HepG2 (cell line): Measurements from ENCODE around the gene NRSN2. TPM values are rescaled to one million over a fixed set of nuclear protein-coding genes. Genes with fewer than 3 reads are reported as not detected.

Experiments used
- ADNP ChIP-seq: sonication (generic); formaldehyde crosslinking; IDR thresholded peaks from 2 replicates; pipeline ENCODE4 v1.4.0; 2020; ENCODE audit warnings: missing genetic modification reagents
- BRD4 ChIP-seq: sonication (generic); formaldehyde crosslinking; IDR thresholded peaks from 2 replicates; pipeline ENCODE4 v1.4.0; 2020; ENCODE audit warnings: missing genetic modification reagents
- ELK4 ChIP-seq: sonication (generic); formaldehyde crosslinking; IDR thresholded peaks from 2 replicates; pipeline ENCODE4 v1.9.0; 2021; ENCODE audit warnings: missing genetic modification reagents, borderline replicate concordance
- HMGA1 ChIP-seq: sonication (generic); formaldehyde crosslinking; conservative IDR thresholded peaks from 2 replicates; pipeline ENCODE4 v1.4.0; 2020; ENCODE audit warnings: missing genetic modification reagents
- IKZF4 ChIP-seq: sonication (generic); formaldehyde crosslinking; IDR thresholded peaks from 2 replicates; pipeline ENCODE4 v1.5.1; 2020; ENCODE audit warnings: borderline replicate concordance, mild to moderate bottlenecking, low read depth, missing genetic modification reagents; ENCODE audit errors: not compliant biosample characterization
- KMT2A ChIP-seq: sonication (generic); formaldehyde crosslinking; IDR thresholded peaks from 2 replicates; pipeline ENCODE4 v1.4.0; 2020; ENCODE audit warnings: missing genetic modification reagents
- MAZ ChIP-seq, 2 experiments: sonication (generic) in 1 of 2; formaldehyde crosslinking in 1 of 2; IDR thresholded peaks; 2 replicates each; pipeline versions ENCODE4 v1.5.0 to v1.6.1; 2012 to 2020; ENCODE audit warnings: low read depth in 2 of 2, mild to moderate bottlenecking in 2 of 2, borderline replicate concordance in 1 of 2, improper control_type of control experiment in 1 of 2, low read length in 1 of 2, missing genetic modification reagents in 1 of 2, moderate library complexity in 1 of 2
- PLSCR1 ChIP-seq: sonication (generic); formaldehyde crosslinking; IDR thresholded peaks from 2 replicates; pipeline ENCODE4 v1.5.0; 2020; ENCODE audit warnings: missing genetic modification reagents, mild to moderate bottlenecking, borderline replicate concordance
- RORA ChIP-seq: sonication (generic); formaldehyde crosslinking; IDR thresholded peaks from 2 replicates; pipeline ENCODE4 v1.5.0; 2020; ENCODE audit warnings: mild to moderate bottlenecking, missing genetic modification reagents, moderate library complexity
- SNAPC5 ChIP-seq: sonication (generic); formaldehyde crosslinking; IDR thresholded peaks from 2 replicates; pipeline ENCODE4 v1.8.1; 2023; ENCODE audit warnings: mild to moderate bottlenecking, missing genetic modification reagents, borderline replicate concordance
- SP2 ChIP-seq: sonication (generic); formaldehyde crosslinking; IDR thresholded peaks from 2 replicates; pipeline ENCODE4 v1.5.1; 2020; ENCODE audit warnings: mild to moderate bottlenecking, missing genetic modification reagents
- SUZ12 ChIP-seq: fragments of 150-350 bp; IDR thresholded peaks from 2 replicates; pipeline ENCODE4 v1.6.1; 2014; ENCODE audit warnings: low read depth, low read length
- TCF7L2 ChIP-seq: IDR thresholded peaks from 2 replicates; pipeline ENCODE4 v1.6.1; 2011; ENCODE audit warnings: mild to moderate bottlenecking, low read depth, low read length, moderate library complexity
- WIZ ChIP-seq: sonication (generic); formaldehyde crosslinking; IDR thresholded peaks from 2 replicates; pipeline ENCODE4 v1.5.1; 2020; ENCODE audit warnings: mild to moderate bottlenecking, missing genetic modification reagents
- ZNF143 ChIP-seq: sonication (generic); formaldehyde crosslinking; IDR thresholded peaks from 2 replicates; pipeline ENCODE4 v1.4.0; 2020; ENCODE audit warnings: missing genetic modification reagents
- ZNF562 ChIP-seq: sonication (generic); formaldehyde crosslinking; IDR thresholded peaks from 2 replicates; pipeline ENCODE4 v1.8.0; 2022; ENCODE audit warnings: missing genetic modification reagents, borderline replicate concordance
- ZNF607 ChIP-seq: sonication (generic); formaldehyde crosslinking; IDR thresholded peaks from 2 replicates; pipeline ENCODE4 v1.5.1; 2020; ENCODE audit warnings: missing genetic modification reagents, mild to moderate bottlenecking, borderline replicate concordance
- polyA plus RNA-seq, 8 experiments: library from polyadenylated mRNA; depleted of rRNA in 3 of 8; stranded (reverse) in 7 of 8; unstranded in 1 of 8; fragments of >200 nt; fragmentation: Illumina TruSeq in 4 of 8; extraction: Trizol in 4 of 8; gene quantifications; 2 replicates each; pipeline versions ENCODE4 v1.2.1 to v1.2.3, GENCODE V29; 2011 to 2016; ENCODE audit warnings: low read depth in 4 of 8, missing spikeins in 1 of 8, mixed read lengths in 1 of 8; ENCODE audit not compliant: insufficient read depth in 1 of 8
- total RNA-seq, 5 experiments: library from RNA; depleted of rRNA; stranded (reverse); fragments of >200 nt; fragmentation: Illumina TruSeq; extraction: Trizol; gene quantifications; 2 replicates each; pipeline ENCODE4 v1.2.3, GENCODE V29; 2016; ENCODE audit warnings: low read depth in 1 of 5
- TF ChIP-seq, protein P1 (sequence below): sonication (generic); formaldehyde crosslinking; IDR thresholded peaks from 2 replicates; pipeline ENCODE4 v1.4.0; 2020; ENCODE audit warnings: missing genetic modification reagents
- TF ChIP-seq, protein P2 (sequence below): sonication (generic); formaldehyde crosslinking; IDR thresholded peaks from 2 replicates; pipeline ENCODE4 v1.4.0; 2020; ENCODE audit warnings: missing genetic modification reagents, borderline replicate concordance
- TF ChIP-seq, protein P3 (sequence below): sonication (generic); formaldehyde crosslinking; IDR thresholded peaks from 2 replicates; pipeline ENCODE4 v1.4.0; 2020; ENCODE audit warnings: missing genetic modification reagents, mild to moderate bottlenecking, borderline replicate concordance

The NRSN2 gene
- total and polyA plus RNA-seq, 2 of the 13 experiments (the other 11 are each of a cell fraction or from before 2014, with no cell fraction given): 32.3 to 49.4 TPM

DNA sequence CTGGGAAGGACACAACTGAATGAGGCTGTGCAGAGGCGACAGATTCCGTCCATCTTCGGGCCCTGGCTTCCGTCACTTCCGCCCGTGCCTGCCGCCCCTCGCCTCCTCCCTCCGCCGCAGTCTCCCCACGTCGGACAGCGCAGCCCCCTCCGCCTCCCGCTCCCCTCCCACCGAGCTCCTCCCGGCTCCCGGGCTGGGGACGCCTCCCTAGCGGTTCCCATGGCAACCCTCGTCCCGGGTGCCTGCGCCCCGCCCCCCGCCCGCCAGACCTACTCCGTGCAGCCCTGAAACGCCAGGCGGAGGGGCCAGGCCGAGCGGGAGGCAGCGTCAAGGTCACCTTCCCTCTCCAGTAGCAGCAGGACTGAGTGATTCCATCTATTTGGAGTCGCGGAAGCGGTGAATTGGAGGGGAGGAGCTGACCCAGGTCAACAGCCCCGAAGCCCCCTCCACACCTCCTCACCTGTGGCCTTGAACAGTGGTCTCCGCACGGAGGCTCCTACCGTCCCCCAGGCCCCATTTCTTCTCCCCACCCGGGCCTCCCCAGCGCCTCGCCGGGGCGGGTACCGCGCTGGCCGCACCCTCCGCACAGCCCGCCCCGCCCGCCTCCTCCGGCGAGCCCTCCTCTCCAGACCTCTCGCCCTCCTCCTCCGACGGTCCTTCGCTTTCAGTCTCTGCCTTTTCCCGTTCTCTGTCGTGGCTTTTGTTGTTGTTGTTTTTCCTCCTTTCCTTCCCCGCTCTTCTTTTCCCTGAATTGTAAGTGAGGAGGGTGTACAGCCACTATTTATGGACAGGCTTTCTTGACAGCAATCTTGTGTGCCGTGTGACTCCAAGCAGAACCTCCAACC lies 951 bp downstream of the NRSN2 start (continued):
- TF ChIP-seq IKZF4 (CRISPR knock-in tag) (no peak), ELK4 (CRISPR knock-in tag) (no peak), MAZ (IDR thresholded peaks at IDR 0.05; ENCODE audit: borderline replicate concordance, low read depth, low read length) (peak; percentile 100), MAZ (CRISPR knock-in tag; IDR thresholded peaks at IDR 0.05; ENCODE audit: low read depth) (peak; percentile 100), ZNF143 (CRISPR knock-in tag) (peak; percentile 62), ADNP (CRISPR knock-in tag) (peak; percentile 21; the same call in 1 of the 2 replicates), ZNF607 (CRISPR knock-in tag) (peak; percentile 92), WIZ (CRISPR knock-in tag) (peak; percentile 90; the same call in 1 of the 2 replicates), KMT2A (CRISPR knock-in tag) (peak; percentile 85), TCF7L2 (no peak), SP2 (CRISPR knock-in tag) (peak; percentile 73), RORA (CRISPR knock-in tag) (no peak), BRD4 (CRISPR knock-in tag) (peak; percentile 91), SNAPC5 (peak; percentile 97), SUZ12 (no peak), PLSCR1 (CRISPR knock-in tag) (no peak), HMGA1 (CRISPR knock-in tag) (no peak), ZNF562 (CRISPR knock-in tag) (no peak)
- TF ChIP-seq, protein P1, sequence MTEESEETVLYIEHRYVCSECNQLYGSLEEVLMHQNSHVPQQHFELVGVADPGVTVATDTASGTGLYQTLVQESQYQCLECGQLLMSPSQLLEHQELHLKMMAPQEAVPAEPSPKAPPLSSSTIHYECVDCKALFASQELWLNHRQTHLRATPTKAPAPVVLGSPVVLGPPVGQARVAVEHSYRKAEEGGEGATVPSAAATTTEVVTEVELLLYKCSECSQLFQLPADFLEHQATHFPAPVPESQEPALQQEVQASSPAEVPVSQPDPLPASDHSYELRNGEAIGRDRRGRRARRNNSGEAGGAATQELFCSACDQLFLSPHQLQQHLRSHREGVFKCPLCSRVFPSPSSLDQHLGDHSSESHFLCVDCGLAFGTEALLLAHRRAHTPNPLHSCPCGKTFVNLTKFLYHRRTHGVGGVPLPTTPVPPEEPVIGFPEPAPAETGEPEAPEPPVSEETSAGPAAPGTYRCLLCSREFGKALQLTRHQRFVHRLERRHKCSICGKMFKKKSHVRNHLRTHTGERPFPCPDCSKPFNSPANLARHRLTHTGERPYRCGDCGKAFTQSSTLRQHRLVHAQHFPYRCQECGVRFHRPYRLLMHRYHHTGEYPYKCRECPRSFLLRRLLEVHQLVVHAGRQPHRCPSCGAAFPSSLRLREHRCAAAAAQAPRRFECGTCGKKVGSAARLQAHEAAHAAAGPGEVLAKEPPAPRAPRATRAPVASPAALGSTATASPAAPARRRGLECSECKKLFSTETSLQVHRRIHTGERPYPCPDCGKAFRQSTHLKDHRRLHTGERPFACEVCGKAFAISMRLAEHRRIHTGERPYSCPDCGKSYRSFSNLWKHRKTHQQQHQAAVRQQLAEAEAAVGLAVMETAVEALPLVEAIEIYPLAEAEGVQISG (CRISPR knock-in tag): peak; percentile 91
- TF ChIP-seq, protein P2, sequence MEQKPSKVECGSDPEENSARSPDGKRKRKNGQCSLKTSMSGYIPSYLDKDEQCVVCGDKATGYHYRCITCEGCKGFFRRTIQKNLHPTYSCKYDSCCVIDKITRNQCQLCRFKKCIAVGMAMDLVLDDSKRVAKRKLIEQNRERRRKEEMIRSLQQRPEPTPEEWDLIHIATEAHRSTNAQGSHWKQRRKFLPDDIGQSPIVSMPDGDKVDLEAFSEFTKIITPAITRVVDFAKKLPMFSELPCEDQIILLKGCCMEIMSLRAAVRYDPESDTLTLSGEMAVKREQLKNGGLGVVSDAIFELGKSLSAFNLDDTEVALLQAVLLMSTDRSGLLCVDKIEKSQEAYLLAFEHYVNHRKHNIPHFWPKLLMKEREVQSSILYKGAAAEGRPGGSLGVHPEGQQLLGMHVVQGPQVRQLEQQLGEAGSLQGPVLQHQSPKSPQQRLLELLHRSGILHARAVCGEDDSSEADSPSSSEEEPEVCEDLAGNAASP (CRISPR knock-in tag): peak; percentile 91
- TF ChIP-seq, protein P3, sequence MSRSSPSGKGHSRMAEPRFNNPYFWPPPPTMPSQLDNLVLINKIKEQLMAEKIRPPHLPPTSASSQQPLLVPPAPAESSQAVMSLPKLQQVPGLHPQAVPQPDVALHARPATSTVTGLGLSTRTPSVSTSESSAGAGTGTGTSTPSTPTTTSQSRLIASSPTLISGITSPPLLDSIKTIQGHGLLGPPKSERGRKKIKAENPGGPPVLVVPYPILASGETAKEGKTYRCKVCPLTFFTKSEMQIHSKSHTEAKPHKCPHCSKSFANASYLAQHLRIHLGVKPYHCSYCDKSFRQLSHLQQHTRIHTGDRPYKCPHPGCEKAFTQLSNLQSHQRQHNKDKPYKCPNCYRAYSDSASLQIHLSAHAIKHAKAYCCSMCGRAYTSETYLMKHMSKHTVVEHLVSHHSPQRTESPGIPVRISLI (CRISPR knock-in tag): peak; percentile 86
